NCI-H2081 (cell line): Measurements from ENCODE around the gene RFC2.

ENCODE experiments used
- DNase-seq, 2 experiments: peaks; one replicate each; lab custom pipeline; 2025; lab: John Stamatoyannopoulos, UW

RFC2 gene

GRCh38 chr7:74190259-74190658, 63.9 kb downstream of the RFC2 start:
- DNase-seq, result no peak

- DNase-seq, result no peak
Observed at GRCh38 chr7:74187915-74188675, 66.1 kb downstream of the RFC2 start.

- DNase-seq, result no peak
Observed at GRCh38 chr7:74185636-74186035, 68.6 kb downstream of the RFC2 start.

GRCh38 chr7:74185016-74185415, 69.2 kb downstream of the RFC2 start:
- DNase-seq, result no peak

- no peak for DNase-seq
Observed at GRCh38 chr7:74183653-74184450, 70.3 kb downstream of the RFC2 start.

GRCh38 chr7:74183142-74183541, 71.1 kb downstream of the RFC2 start:
- no peak for DNase-seq

GRCh38 chr7:74182453-74183090, 71.6 kb downstream of the RFC2 start:
- DNase-seq, result no peak

GRCh38 chr7:74181821-74182220, 72.4 kb downstream of the RFC2 start:
- no peak for DNase-seq
